H1 (cell line): ENCODE results near the gene FMNL1. TPM values are rescaled to one million over a fixed set of nuclear protein-coding genes. Genes with fewer than 3 reads are reported as not detected.

Experiments
- CTCF ChIA-PET: fragments of 300-600 bp; sonication (Branson Sonifier 250); formaldehyde crosslinking; loops from one replicate; lab custom pipeline; 2021; ENCODE audit not compliant: partially characterized antibody; lab: Charles Lee
- POLR2A ChIA-PET: fragments of 300-600 bp; sonication (Branson Sonifier 250); formaldehyde crosslinking; loops from one replicate; lab custom pipeline; 2021; ENCODE audit warnings: inconsistent platforms; ENCODE audit not compliant: partially characterized antibody; lab: Charles Lee
- DNase-seq, 2 experiments: peaks; one replicate each; pipeline versions ENCODE4 v3.0.0 to v3.0.0-alpha.2; 2010 to 2022; ENCODE audit warnings: low spot score in 2 of 2, low read depth in 1 of 2, mixed read lengths in 1 of 2
- FAIRE-seq: peaks from 2 replicates; lab custom pipeline; 2011; peaks lifted over from hg19 to GRCh38; lab: Jason Lieb, UNC
- H2AFZ ChIP-seq: 2 replicates; pipeline ENCODE4 v1.8.1; 2012; ENCODE audit warnings: low read length, inconsistent platforms
- H2AK5ac ChIP-seq: 2 replicates; pipeline ENCODE4 v1.6.1; 2013; ENCODE audit warnings: low read depth, low read length
- H2BK120ac ChIP-seq: replicated peaks from 2 replicates; pipeline ENCODE3; 2013; ENCODE audit warnings: low read depth, low read length, inconsistent platforms
- H2BK12ac ChIP-seq: 2 replicates; pipeline ENCODE4 v1.6.1; 2013; ENCODE audit warnings: low read depth, low read length
- H2BK15ac ChIP-seq: 2 replicates; pipeline ENCODE4 v1.6.1; 2013; ENCODE audit warnings: low read length
- H2BK20ac ChIP-seq: 2 replicates; pipeline ENCODE4 v1.6.1; 2013; ENCODE audit warnings: low read length
- H2BK5ac ChIP-seq: 2 replicates; pipeline ENCODE4 v1.6.1; 2013; ENCODE audit warnings: low read depth, low read length
- H3K14ac ChIP-seq: 2 replicates; pipeline ENCODE4 v1.6.1; 2013; ENCODE audit warnings: inconsistent platforms; ENCODE audit not compliant: insufficient read length
- H3K18ac ChIP-seq: 2 replicates; pipeline ENCODE4 v1.6.1; 2013; ENCODE audit warnings: low read length; ENCODE audit errors: extremely low read depth
- H3K23ac ChIP-seq: 2 replicates; pipeline ENCODE4 v1.6.1; 2013; ENCODE audit warnings: inconsistent platforms; ENCODE audit not compliant: insufficient read length
- H3K23me2 ChIP-seq: 2 replicates; pipeline ENCODE4 v1.6.1; 2013; ENCODE audit warnings: low read depth, low read length
- H3K27ac ChIP-seq: 2 replicates; pipeline ENCODE4 v1.6.1; 2011; ENCODE audit warnings: low read depth, low read length, inconsistent platforms
- H3K27me3 ChIP-seq, 4 experiments: replicated peaks in 1 of 4; 1 replicate in 1 of 4; 2 replicates in 3 of 4; pipeline versions ENCODE4 v1.6.1 to v1.8.1; 2011 to 2013; ENCODE audit warnings: low read length in 3 of 4, mild to moderate bottlenecking in 3 of 4, inconsistent platforms in 2 of 4, mixed read lengths in 2 of 4, moderate library complexity in 1 of 4; ENCODE audit not compliant: control insufficient read depth in 3 of 4, insufficient read depth in 3 of 4; ENCODE audit errors: extremely low read depth in 1 of 4
- H3K36me3 ChIP-seq, 4 experiments: 2 replicates each; pipeline versions ENCODE4 v1.6.1 to v1.8.1; 2011 to 2013; ENCODE audit warnings: mild to moderate bottlenecking in 4 of 4, low read length in 3 of 4, moderate library complexity in 2 of 4, control low read depth in 1 of 4, inconsistent platforms in 1 of 4; ENCODE audit not compliant: insufficient read depth in 4 of 4, control insufficient read depth in 2 of 4
- H3K4ac ChIP-seq: replicated peaks from 2 replicates; pipeline ENCODE3; 2013; ENCODE audit warnings: low read length, low read depth, mixed read lengths, inconsistent platforms; ENCODE audit not compliant: insufficient read length
- H3K4me1 ChIP-seq, 4 experiments: replicated peaks in 1 of 4; 1 replicate in 1 of 4; 2 replicates in 3 of 4; pipeline versions ENCODE4 v1.6.1 to v1.8.1; 2011 to 2013; ENCODE audit warnings: low read length in 3 of 4, inconsistent platforms in 2 of 4, mixed read lengths in 1 of 4; ENCODE audit not compliant: insufficient read depth in 4 of 4, control insufficient read depth in 3 of 4
- H3K4me2 ChIP-seq, 2 experiments: 2 replicates each; pipeline versions ENCODE4 v1.6.1 to v1.8.1; 2011 to 2013; ENCODE audit warnings: low read depth in 2 of 2, low read length in 2 of 2, control low read depth in 1 of 2, inconsistent platforms in 1 of 2, mild to moderate bottlenecking in 1 of 2; ENCODE audit not compliant: insufficient read depth in 1 of 2
- H3K4me3 ChIP-seq, 4 experiments: fragments of 200-600, 300-600 bp in 1 of 4; sonication (generic), shearing (Covaris generic), sonication (Bioruptor Twin) in 1 of 4; 2 replicates each; pipeline versions ENCODE4 v1.5.1 to v1.8.1; 2011 to 2016; ENCODE audit warnings: low read length in 4 of 4, low read depth in 3 of 4, control low read depth in 2 of 4, inconsistent platforms in 2 of 4, mild to moderate bottlenecking in 2 of 4, mixed read lengths in 1 of 4, moderate library complexity in 1 of 4; ENCODE audit not compliant: insufficient read depth in 2 of 4; ENCODE audit errors: extremely low read depth in 1 of 4
- H3K56ac ChIP-seq: replicated peaks from 2 replicates; pipeline ENCODE3; 2013; ENCODE audit warnings: low read depth, mild to moderate bottlenecking, mixed read lengths, low read length, inconsistent platforms; ENCODE audit not compliant: insufficient read length
- H3K79me1 ChIP-seq: 2 replicates; pipeline ENCODE4 v1.6.1; 2013; ENCODE audit warnings: low read depth, low read length, control low read depth
- H3K79me2 ChIP-seq, 2 experiments: 2 replicates each; pipeline versions ENCODE4 v1.6.1 to v1.8.1; 2012 to 2013; ENCODE audit warnings: low read length in 2 of 2, mild to moderate bottlenecking in 2 of 2, inconsistent platforms in 1 of 2; ENCODE audit not compliant: insufficient read depth in 2 of 2, control insufficient read depth in 1 of 2
- H3K9ac ChIP-seq, 4 experiments: replicated peaks in 1 of 4; 1 replicate in 1 of 4; 2 replicates in 3 of 4; pipeline versions ENCODE4 v1.6.1 to v1.8.1; 2011 to 2013; ENCODE audit warnings: low read depth in 3 of 4, low read length in 3 of 4, control low read depth in 2 of 4, mild to moderate bottlenecking in 2 of 4, moderate library complexity in 2 of 4, inconsistent platforms in 1 of 4; ENCODE audit errors: extremely low read depth in 1 of 4
- H3K9me3 ChIP-seq, 2 experiments: 2 replicates each; pipeline versions ENCODE4 v1.6.1 to v1.8.1; 2012 to 2013; ENCODE audit warnings: mild to moderate bottlenecking in 2 of 2, moderate library complexity in 2 of 2, control low read depth in 1 of 2, inconsistent platforms in 1 of 2, low read depth in 1 of 2, low read length in 1 of 2, mixed read lengths in 1 of 2; ENCODE audit not compliant: insufficient read depth in 2 of 2
- H4K20me1 ChIP-seq, 2 experiments: replicated peaks in 1 of 2; 2 replicates each; pipeline versions ENCODE3 to v1.8.1; 2011 to 2013; ENCODE audit warnings: inconsistent platforms in 2 of 2, low read length in 2 of 2, mild to moderate bottlenecking in 1 of 2; ENCODE audit not compliant: insufficient read depth in 2 of 2, control insufficient read depth in 1 of 2
- H4K5ac ChIP-seq: 2 replicates; pipeline ENCODE4 v1.6.1; 2013; ENCODE audit warnings: low read length, low read depth, mixed read lengths, inconsistent platforms; ENCODE audit not compliant: insufficient read length
- H4K8ac ChIP-seq: 2 replicates; pipeline ENCODE4 v1.8.0; 2013; ENCODE audit warnings: mild to moderate bottlenecking, moderate library complexity, low read length, inconsistent platforms; ENCODE audit not compliant: insufficient read depth; ENCODE audit errors: extremely low read depth
- H4K91ac ChIP-seq: replicated peaks from 2 replicates; pipeline ENCODE3; 2013; ENCODE audit warnings: low read length, mixed read lengths, inconsistent platforms; ENCODE audit not compliant: insufficient read length
- KDM4A ChIP-seq: IDR thresholded peaks from one replicate; pipeline ENCODE4 v1.7.1; 2012; ENCODE audit warnings: low read depth, mild to moderate bottlenecking, moderate library complexity, low read length, inconsistent platforms; ENCODE audit not compliant: severe bottlenecking
- MAFK ChIP-seq: IDR thresholded peaks from 2 replicates; pipeline ENCODE4 v1.6.1; 2012; ENCODE audit warnings: low read depth, mild to moderate bottlenecking, improper control_type of control experiment, low read length
- RNF2 ChIP-seq: fragments of 200-900, 300-1000 bp; sonication (generic); IDR thresholded peaks from 2 replicates; pipeline ENCODE4 v1.7.1; 2016; ENCODE audit warnings: borderline replicate concordance, low read depth, mild to moderate bottlenecking, antibody characterized with exemption, low read length; ENCODE audit not compliant: poor library complexity, severe bottlenecking; ENCODE audit errors: missing control alignments
- SAP30 ChIP-seq: fragments of 300-600 bp; sonication (generic); IDR thresholded peaks from 2 replicates; pipeline ENCODE4 v1.7.1; 2012; ENCODE audit warnings: low read length, moderate library complexity, mild to moderate bottlenecking, inconsistent platforms; ENCODE audit not compliant: insufficient read depth, insufficient replicate concordance
- WGBS, 2 experiments: shearing (Covaris generic) in 1 of 2; methylation state at CpG; one replicate each; pipeline versions ENCODE4 v1.1.6 to v1.1.7; 2013 to 2015; ENCODE audit warnings: low lambda C conversion rate in 2 of 2, mixed read lengths in 2 of 2, inconsistent platforms in 1 of 2, low coverage in 1 of 2, missing lambda C conversion rate in 1 of 2; ENCODE audit not compliant: insufficient replicate concordance in 2 of 2, insufficient coverage in 1 of 2, insufficient read length in 1 of 2; ENCODE audit errors: extremely low coverage in 1 of 2, missing lambda C conversion rate in 1 of 2; 5-methylcytosine and 5-hydroxymethylcytosine counted together
- polyA plus RNA-seq, 7 experiments: library from polyadenylated mRNA; depleted of rRNA in 3 of 7; stranded (reverse) in 5 of 7; unstranded in 2 of 7; fragments of >200 nt in 5 of 7; fragments of 200-250 nt in 2 of 7; gene quantifications; 1 replicate in 5 of 7; 2 replicates in 1 of 7; 4 replicates in 1 of 7; pipeline versions ENCODE4 v1.2.1 to v1.2.3, GENCODE V29; 2011 to 2013; ENCODE audit warnings: missing spikeins in 2 of 7, mixed read lengths in 2 of 7
- total RNA-seq: library from RNA; stranded (reverse); fragmentation: NEBNext Ultra II Directional; extraction: Animal tissue kit (Norgen Biotek cat#: 25700); gene quantifications from 2 replicates; pipeline ENCODE4 v1.2.1, GENCODE V29; 2021

FMNL1 gene
- total and polyA plus RNA-seq, 2 of the 8 experiments (the other 6 are each of a cell fraction or from before 2014, with no cell fraction given), result 2.5 to 8.6 TPM

- 94% methylated on average over 6 of the region's 9 CpGs; no CpG with 5 or more reads in 1 of the 2 experiments for WGBS, 2 experiments
- peaks cover 7% of the 10 kb centered on the region; the same call in 1 of the 2 replicates for H3K23me2 ChIP-seq
- H4K20me1 ChIP-seq, result no peaks in the 10 kb centered on the region
- peaks cover 5 to 33% (median 19%) of the 10 kb centered on the region in 4 experiments for H3K4me1 ChIP-seq
- TF ChIP-seq SAP30, result no peak
- no peak for TF ChIP-seq RNF2
- TF ChIP-seq MAFK, result no peak
- no peak for TF ChIP-seq KDM4A
- H3K4ac ChIP-seq, result peak overlapping the region; percentile 54
- peaks cover 15 to 38% (median 33%) of the 10 kb centered on the region in 4 experiments for H3K27me3 ChIP-seq
- H3K9ac ChIP-seq, result no peak overlapping the region
- H3K4me2 ChIP-seq, result no peak overlapping the region
- FAIRE-seq (no peak), DNase-seq (no peak)
- no peak overlapping the region for H3K56ac ChIP-seq
- no peak overlapping the region for H3K27ac ChIP-seq
- H2BK15ac ChIP-seq, result no peak overlapping the region
- H3K9me3 ChIP-seq, result no peaks in the 10 kb centered on the region
- ChIA-PET CTCF (interaction anchor here (9.3 to 22.1 kb wide), 2 partner anchors 9 to 26 kb away, joined by 282 to 362 read pairs; no protein-coding TSS in a partner anchor), POLR2A (no interaction called here)
- H3K4me3 ChIP-seq, result no peak overlapping the region
- no peak overlapping the region for H2BK120ac ChIP-seq
- no peak overlapping the region for H3K18ac ChIP-seq
- H4K8ac ChIP-seq, result no peak overlapping the region; the same call in 1 of the 2 replicates
- no peak overlapping the region for H2BK5ac ChIP-seq
- H2BK20ac ChIP-seq, result peak overlapping the region; percentile 72; the same call in 1 of the 2 replicates
- no peak overlapping the region for H3K14ac ChIP-seq
- no peak overlapping the region for H2AFZ ChIP-seq
- H3K23ac ChIP-seq, result no peak overlapping the region
- no peaks in the 10 kb centered on the region for H3K79me1 ChIP-seq
- no peak overlapping the region for H2AK5ac ChIP-seq
- no peak overlapping the region for H4K91ac ChIP-seq
- no peaks in the 10 kb centered on the region for H3K79me2 ChIP-seq
- H2BK12ac ChIP-seq, result no peak overlapping the region
- no peaks in the 10 kb centered on the region for H3K36me3 ChIP-seq
- no peak overlapping the region for H4K5ac ChIP-seq
Observed at GRCh38 chr17:45224671-45225050, 3.0 kb downstream of the FMNL1 start.
